Testis (tissue), 3 donors: ENCODE measurements around the gene MAP1LC3B2. TPM values are rescaled to one million over a fixed set of nuclear protein-coding genes. Genes with fewer than 3 reads are reported as not detected.
"Not testable (repeated sequence)": the region's sequence is repeated elsewhere in the genome, so short reads cannot be mapped to it uniquely, and the experiment has no call there.

Experiments
- DNase-seq: peaks from one replicate; pipeline ENCODE4 v3.0.0-alpha.2; 2019
- H3K27ac ChIP-seq, 2 donors: fragments of 200-600 bp; sonication (generic); one replicate each; pipeline ENCODE4 v1.5.1; 2019
- H3K27me3 ChIP-seq: fragments of 200-600 bp; sonication (generic); one replicate; pipeline ENCODE4 v1.5.1; 2019
- H3K36me3 ChIP-seq: fragments of 200-600 bp; sonication (generic); one replicate; pipeline ENCODE4 v1.5.1; 2017; ENCODE audit warnings: low read depth; ENCODE audit errors: missing control alignments
- H3K4me1 ChIP-seq: fragments of 200-600 bp; sonication (generic); one replicate; pipeline ENCODE4 v1.5.1; 2019
- H3K4me3 ChIP-seq, 2 donors: fragments of 200-600 bp; sonication (generic); one replicate each; pipeline ENCODE4 v1.5.1; 2017 to 2019
- H3K9me3 ChIP-seq: fragments of 200-600 bp; sonication (generic); one replicate; pipeline ENCODE4 v1.5.1; 2017
- CTCF ChIP-seq, 3 experiments: fragments of 450-650 bp in 2 of 3; fragments of 200-600 bp in 1 of 3; sonication (generic) in 1 of 3; IDR thresholded peaks; one replicate each; pipeline ENCODE4 v1.5.1; 2016 to 2019; ENCODE audit warnings: antibody characterized with exemption in 3 of 3, mild to moderate bottlenecking in 2 of 3, moderate library complexity in 1 of 3
- POLR2A ChIP-seq: fragments of 450-650 bp; IDR thresholded peaks from one replicate; pipeline ENCODE4 v1.6.1; 2017; ENCODE audit warnings: antibody characterized with exemption, mild to moderate bottlenecking, moderate library complexity
- WGBS, 2 donors: methylation state at CpG; one replicate each; pipeline ENCODE4 v1.1.5; 2018; 5-methylcytosine and 5-hydroxymethylcytosine counted together
- intact Hi-C: fragments of 100-400 bp; cut with DNase I; formaldehyde crosslinking; loops from one replicate; pipeline ENCODE4 v1.15.1; 2023; ENCODE audit warnings: low total_unique reads
- polyA plus RNA-seq: library from polyadenylated mRNA; stranded (reverse); fragments of 350-450 nt; fragmentation: Illumina TruSeq; extraction: RNeasy Lipid Tissue Mini Kit (QIAGEN cat#74804); gene quantifications from one replicate; pipeline ENCODE4 v1.2.3, GENCODE V29; 2014; ENCODE audit warnings: low read depth, low replicate concordance; ENCODE audit not compliant: insufficient read depth
- total RNA-seq, 2 donors: library from RNA; depleted of rRNA; stranded (reverse); fragments of >200 nt; gene quantifications; one replicate each; pipeline ENCODE4 v1.2.3, GENCODE V29; 2016

The MAP1LC3B2 gene
- total and polyA plus RNA-seq, 3 donors from 2014 or later, result 1.0 to 2.1 (median 1.5) TPM

DNA sequence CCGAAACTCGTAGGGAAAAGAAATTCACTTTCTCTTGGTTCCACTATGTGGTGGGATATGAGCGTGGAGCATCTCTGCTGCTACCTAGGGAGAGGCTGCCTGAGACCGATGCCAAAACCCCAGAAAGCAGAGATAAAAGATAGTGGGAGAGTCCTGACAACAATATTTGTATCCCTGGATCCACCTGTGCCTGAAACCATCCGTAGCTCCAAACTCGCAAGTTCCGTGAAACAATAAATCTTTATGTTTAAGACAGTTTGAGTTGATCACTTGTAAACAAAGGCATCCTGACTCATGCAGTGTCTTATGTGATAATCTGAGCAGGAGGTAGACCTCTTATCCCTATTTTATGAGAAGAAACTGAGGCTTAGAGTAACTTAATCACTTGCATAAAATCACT lies 2.9 kb downstream of the MAP1LC3B2 start:
- Histone ChIP-seq H3K27ac (no peak overlapping the region), H3K27me3 (no peaks in the 10 kb centered on the region), H3K36me3 (no peaks in the 10 kb centered on the region), H3K4me1 (peaks cover 11% of the 10 kb centered on the region), H3K4me3 (no peak overlapping the region), H3K9me3 (no peaks in the 10 kb centered on the region)
- DNase-seq, result no peak
- 72 to 89% methylated on average over 7 of the region's 7 CpGs for WGBS, 2 donors
- intact Hi-C loops, result no loop called here
- no peak for TF ChIP-seq POLR2A
- no peak for TF ChIP-seq CTCF (IDR thresholded peaks at IDR 0.05)

DNA sequence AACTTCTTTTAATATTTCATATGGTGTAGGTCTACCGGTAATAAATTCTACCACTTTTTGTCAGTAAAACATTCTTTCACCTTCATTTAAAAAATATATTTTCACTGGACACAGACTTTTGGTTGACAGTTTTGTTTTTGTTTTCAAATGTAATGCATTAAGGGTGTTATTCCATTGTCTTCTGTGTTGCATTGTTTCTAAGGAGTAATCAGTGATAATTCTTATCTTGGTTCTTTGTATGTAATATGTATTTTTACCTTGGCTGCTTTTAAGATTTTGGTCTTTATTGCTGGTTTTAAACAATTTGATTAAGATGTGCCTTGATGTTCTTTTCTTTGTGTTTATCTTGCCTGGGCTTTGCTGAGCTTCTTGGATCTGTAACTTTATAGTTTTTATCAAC lies 4.1 kb downstream of the MAP1LC3B2 start:
- Histone ChIP-seq H3K4me3 (no peak overlapping the region), H3K27ac (no peak overlapping the region), H3K27me3 (no peaks in the 10 kb centered on the region), H3K4me1 (peaks cover 11% of the 10 kb centered on the region), H3K36me3 (no peaks in the 10 kb centered on the region), H3K9me3 (no peaks in the 10 kb centered on the region)
- DNase-seq, result no peak
- intact Hi-C loops, result no loop called here
- WGBS, 2 donors, result 96 to 100% methylated on average over 1 of the region's 1 CpG
- TF ChIP-seq CTCF (IDR thresholded peaks at IDR 0.05), result no peak
- no peak for TF ChIP-seq POLR2A

- H3K27ac ChIP-seq, result no peak overlapping the region
- peaks cover 8% of the 10 kb centered on the region for H3K4me1 ChIP-seq
- DNase-seq, result no peak
- no peak for TF ChIP-seq POLR2A
- no peak for TF ChIP-seq CTCF (IDR thresholded peaks at IDR 0.05)
- H3K9me3 ChIP-seq, result no peaks in the 10 kb centered on the region
- H3K36me3 ChIP-seq, result no peaks in the 10 kb centered on the region
- intact Hi-C loops, result no loop called here
- H3K4me3 ChIP-seq, result no peak overlapping the region
- H3K27me3 ChIP-seq, result no peaks in the 10 kb centered on the region
Measured at GRCh38 chr12:116564080-116564479, 4.9 kb downstream of the MAP1LC3B2 start.

GRCh38 chr12:116565221-116565620 lies 6.0 kb downstream of the MAP1LC3B2 start:
- H3K36me3 ChIP-seq, H3K27ac ChIP-seq, H3K4me3 ChIP-seq, H3K27me3 ChIP-seq, H3K4me1 ChIP-seq, H3K9me3 ChIP-seq, DNase-seq, intact Hi-C loops: not testable (repeated sequence)
- WGBS, 2 donors, result 83 to 89% methylated on average over 7 of the region's 7 CpGs

GRCh38 chr12:116565963-116566362 lies 6.8 kb downstream of the MAP1LC3B2 start:
- Histone ChIP-seq H3K4me1 (no peaks in the 10 kb centered on the region), H3K27me3 (no peaks in the 10 kb centered on the region), H3K36me3 (no peaks in the 10 kb centered on the region), H3K9me3 (no peaks in the 10 kb centered on the region), H3K27ac (no peak overlapping the region), H3K4me3 (no peak overlapping the region)
- TF ChIP-seq POLR2A (no peak), CTCF (IDR thresholded peaks at IDR 0.05) (no peak)
- intact Hi-C loops, result no loop called here
- 81 to 87% methylated on average over 2 of the region's 2 CpGs for WGBS, 2 donors
- DNase-seq, result no peak
